Measurements from ENCODE around the gene TNFRSF17.

The TNFRSF17 gene

DNA sequence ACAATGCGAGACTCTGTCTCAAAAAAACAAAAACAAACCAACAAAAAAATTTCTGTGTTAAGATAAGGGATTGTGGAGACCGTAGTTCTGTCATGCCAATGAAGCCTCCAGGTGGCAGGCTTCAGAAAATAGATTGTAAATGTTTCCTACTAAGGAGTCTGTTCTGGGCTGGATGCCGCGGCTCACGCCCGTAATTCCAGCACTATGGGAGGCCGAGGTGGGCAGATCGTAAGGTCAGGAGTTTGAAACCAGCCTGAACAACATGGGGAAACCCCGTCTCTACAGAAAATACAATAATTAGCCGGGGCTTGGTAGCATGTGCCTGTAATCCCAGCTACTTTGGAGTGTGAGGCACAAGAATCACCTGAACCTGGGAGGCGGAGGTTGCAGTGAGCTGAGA lies 7.1 kb downstream of the TNFRSF17 start:
- DNase-seq = no peak

DNA sequence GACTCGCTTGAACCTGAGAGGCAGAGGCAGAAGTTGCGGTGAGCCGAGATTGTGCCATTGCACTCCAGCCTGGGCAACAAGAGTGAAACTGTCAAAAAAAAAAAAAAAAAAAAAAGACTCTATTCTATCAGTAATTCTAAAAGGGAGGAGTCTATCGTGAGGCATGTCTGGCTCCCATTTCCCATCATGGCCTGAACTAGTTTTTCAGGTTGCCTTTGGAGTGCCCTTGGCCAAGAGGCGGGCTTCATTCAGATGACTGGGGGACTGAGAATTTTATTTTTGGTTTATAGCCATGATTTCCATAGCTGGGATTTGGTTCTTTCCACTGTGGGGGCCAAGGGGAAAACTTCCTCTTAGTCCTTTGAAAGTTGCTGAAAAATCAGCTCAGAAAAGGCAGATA lies 8.1 kb downstream of the TNFRSF17 start:
- DNase-seq = no peak

GRCh38 chr16:11976850-11977375 lies 11.9 kb downstream of the TNFRSF17 start:
- no peak for DNase-seq

- DNase-seq = no peak
These were observed 12.5 kb downstream of the TNFRSF17 start for GRCh38 chr16:11977376-11978041.

- DNase-seq = no peak
These were observed 13.1 kb downstream of the TNFRSF17 start for GRCh38 chr16:11978080-11978479.

DNA sequence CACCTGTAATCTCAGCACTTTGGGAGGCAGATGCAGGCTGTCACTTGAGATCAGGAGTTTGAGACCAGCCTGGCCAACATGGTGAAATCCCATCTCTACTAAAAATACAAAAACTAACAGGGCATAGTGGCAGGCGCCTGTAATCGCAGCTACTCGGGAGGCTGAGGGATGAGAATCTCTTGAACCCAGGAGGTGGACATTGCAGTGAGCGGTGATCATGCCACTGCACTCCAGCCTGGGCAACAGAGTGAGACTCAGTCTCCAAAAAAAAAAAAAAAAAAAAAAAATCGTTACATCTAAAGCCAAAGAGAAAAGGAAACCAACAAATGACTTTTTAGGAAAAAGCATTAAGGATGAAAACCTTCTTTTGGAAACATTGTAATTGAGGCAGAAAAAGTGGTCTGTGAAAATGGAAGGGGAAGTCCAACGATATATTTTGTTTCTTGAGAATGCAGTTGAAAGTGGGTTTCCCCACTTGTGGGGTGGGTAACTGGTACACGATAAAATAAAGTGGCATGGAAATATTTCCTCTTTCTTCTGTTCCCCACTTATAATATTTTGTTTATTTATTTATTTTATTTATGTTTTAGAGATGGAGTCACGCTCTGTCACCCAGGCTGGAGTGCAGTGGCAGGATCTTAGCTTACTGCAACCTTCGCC lies 14.1 kb downstream of the TNFRSF17 start:
- DNase-seq = no peak

DNA sequence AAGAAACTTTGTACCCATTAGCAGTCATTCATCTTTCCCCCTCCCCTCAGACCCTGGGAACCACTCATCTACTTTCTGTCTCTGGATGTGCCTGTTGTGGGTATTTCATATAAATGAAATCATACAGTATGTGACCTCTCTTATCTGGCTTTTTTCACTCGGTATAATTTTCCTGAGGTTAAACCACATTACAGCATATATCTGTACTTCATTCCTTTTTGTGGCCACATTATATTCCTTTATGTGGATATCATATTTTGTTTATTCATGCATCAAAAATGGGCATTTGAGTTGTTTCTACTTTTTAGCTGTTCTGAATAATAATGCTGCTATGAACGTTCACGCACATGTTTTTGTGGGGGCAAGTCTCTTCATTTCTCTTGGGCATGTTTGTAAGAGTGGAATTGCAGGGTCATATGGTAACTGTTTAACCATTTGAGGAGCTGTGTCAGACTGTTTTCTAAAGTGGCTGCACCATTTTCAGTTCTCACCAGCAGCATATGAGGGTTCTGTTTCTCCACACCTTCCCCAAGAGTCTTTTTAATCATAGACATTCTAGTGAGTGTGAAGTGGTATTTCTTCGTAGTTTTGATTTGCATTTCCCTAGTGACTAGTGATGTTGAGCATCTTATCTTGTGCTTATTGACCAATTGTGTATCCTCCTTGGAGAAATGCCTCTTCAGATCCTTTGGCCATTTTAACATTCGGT lies 15.3 kb downstream of the TNFRSF17 start:
- no peak for DNase-seq

DNA sequence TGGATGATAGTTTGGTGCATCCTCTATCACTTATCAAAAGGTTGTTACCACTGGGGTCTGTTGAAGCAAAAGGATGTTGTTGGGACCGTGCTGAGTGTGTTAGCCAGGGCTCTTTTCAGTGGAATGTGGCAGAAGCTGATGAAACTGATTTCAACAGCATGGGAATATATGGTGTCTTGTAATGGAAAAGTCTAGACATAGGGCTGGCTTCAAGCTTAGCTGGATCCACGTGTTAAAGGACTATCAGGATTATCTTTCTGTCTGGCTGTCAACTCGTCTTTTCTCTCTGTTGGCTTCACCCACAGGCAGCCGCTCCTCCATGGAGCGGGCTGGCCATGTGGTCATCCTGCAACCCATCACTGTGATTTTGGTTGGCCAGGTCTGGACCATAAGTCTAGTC lies 20.2 kb downstream of the TNFRSF17 start:
- no peak for DNase-seq

- DNase-seq = no peak
These were observed 21.6 kb downstream of the TNFRSF17 start for GRCh38 chr16:11986521-11987057.

- no peak for DNase-seq
These were observed 23.4 kb downstream of the TNFRSF17 start for GRCh38 chr16:11988258-11988978.

GRCh38 chr16:11990702-11991390 lies 25.8 kb downstream of the TNFRSF17 start:
- no peak for DNase-seq

- no peak for DNase-seq
These were observed 27.1 kb downstream of the TNFRSF17 start for GRCh38 chr16:11992008-11992584.

GRCh38 chr16:11992586-11993524 lies 27.8 kb downstream of the TNFRSF17 start:
- no peak for DNase-seq

DNA sequence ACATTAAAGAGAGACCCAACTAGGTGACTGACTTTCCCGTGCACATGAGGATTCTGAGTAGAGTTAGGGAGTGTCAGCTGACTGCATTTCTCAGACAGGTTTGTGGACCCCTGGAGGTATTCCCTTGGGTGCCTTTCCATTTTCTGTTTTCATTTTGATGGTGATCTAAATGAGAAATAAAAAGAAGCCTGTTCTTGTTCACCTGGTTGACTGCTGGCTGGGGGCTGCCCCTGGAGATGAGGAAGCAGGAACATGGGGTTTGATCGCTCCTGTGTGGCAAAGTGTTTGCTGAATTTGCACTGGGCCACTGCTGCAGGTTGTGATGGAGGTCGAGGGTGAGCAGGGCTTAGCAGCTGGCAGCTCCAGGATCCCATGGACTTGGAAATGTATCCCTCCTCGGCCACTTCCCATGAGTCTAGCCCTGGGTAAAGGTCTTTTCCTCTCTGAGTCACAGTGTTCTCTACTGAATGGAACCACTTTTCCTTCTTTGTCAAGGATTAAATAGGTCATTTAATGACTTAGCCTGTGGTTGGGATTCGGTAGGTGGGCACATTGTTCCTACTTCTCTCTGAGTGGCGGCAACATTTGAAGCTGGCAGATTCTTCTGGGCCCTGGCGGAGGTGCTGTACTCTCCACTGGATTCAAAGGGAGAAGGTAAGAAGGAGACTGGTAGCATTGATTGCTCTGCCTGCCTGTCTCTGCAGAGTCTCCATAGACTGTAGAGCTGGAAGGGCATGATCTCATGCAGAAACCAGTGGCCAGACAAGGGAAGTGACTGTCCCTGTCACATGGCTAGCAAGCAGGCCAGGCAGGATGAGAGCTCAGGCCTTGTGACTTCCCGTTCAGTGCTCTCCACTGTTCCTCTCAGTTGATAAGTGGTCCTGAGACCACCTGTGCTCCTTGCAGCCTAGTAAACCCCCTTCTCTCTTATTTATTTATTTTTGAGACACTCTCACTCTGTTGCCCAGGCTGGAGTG lies 29.4 kb downstream of the TNFRSF17 start:
- no peak for DNase-seq

DNA sequence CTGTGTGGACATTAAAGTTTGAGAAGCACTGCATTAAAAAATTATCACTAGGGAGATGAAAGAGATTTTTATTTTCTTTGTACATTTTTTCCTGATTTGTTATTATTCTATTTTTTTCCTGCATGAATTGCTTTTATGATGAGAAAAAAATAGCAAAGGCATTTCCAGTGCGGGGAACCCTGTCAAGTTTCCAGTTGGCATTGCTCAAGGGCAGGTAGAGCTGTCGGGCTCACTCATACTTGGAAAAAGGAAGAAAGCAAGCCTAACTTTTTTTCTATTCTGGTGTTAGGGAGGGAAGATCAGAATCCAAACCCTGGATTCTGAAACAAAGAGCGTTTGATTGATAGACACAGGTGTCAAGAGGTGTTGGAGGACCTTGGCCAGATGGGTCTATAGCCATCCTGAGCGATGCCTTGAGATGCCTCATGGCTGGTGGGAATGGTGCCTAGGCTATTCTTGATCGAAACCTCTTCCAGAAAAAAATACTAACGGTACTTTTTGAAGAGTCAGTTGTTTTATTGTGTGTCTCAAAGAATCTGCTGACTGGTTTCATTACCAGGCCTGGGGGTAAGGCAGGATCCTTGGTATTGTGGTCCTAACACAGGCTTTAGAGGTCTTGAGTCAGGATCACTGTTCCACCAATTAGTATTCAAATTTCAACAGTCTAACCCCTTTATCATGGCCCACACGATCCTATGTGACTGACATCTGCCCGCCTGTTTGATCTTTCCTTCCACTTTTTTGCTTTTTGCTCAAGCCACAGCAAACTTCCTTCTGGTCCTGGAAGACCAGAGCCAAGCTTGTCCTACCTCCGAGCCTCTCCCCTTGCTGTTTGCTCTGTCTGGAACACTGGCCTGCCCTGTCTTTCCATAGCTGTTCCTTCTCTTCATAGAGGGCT lies 31.7 kb downstream of the TNFRSF17 start:
- DNase-seq = no peak

GRCh38 chr16:12000032-12000431 lies 35.0 kb downstream of the TNFRSF17 start:
- no peak for DNase-seq

DNA sequence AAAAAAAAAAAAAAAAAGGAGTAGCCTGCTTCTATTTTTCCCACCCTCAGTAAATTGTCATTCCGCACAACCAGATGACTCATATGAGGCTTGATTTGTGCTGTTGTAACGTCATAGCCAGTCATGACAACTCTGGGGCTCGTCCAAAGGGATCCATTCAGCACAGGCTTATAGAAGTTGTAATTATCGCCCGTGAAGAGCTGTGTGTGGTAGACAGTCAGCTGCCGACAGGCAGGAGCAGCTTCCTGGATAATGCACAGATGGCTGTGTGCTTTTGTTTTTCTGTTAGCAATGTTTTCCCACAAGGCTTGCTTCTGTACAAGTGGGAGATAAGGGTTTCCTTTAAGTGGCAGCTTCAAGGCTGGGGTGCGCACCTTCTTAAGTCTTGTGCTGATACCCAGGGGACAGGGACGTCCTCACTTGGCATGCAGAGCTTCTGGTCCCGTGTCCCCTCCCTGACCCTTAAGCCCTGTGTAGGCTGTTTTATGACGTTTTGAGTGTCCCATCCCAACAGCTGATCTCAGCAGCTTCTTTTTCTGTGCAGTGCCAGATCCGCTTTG lies 37.5 kb downstream of the TNFRSF17 start:
- no peak for DNase-seq

DNA sequence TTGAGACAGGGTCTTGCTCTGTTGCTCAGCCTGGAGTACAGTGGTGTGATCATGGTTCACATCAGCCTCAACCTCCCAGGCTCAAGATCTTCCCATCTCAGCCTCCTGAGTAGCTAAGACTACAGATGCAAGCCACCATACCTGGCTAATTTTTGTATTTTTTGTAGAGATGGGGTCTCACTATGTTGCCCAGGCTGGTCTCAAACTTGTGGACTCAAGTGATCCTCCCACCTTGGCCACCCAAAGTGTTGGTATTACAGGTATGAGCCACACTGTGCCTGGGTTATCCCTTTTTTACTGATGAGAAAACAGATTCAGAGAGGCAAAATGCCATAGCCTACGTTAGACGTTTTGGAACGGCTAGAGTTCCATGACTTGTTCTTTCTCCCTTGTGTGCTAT lies 41.6 kb downstream of the TNFRSF17 start:
- DNase-seq = no peak

All from cortex of kidney (tissue), 1 donor.